SIG-M5 treated with dmso at 0.1 percent for 504 hours (cell line): ENCODE data around the gene HEXD.
"Not testable (repeated sequence)": the region's sequence is repeated elsewhere in the genome, so short reads cannot be mapped to it uniquely, and the experiment has no call there.

Experiments used
- DNase-seq: peaks from one replicate; lab custom pipeline; 2025; ENCODE audit not compliant: unreplicated experiment; lab: John Stamatoyannopoulos, UW

HEXD gene

GRCh38 chr17:82439829-82440365, 21.8 kb downstream of the HEXD start:
- DNase-seq: no peak

GRCh38 chr17:82440469-82440981, 22.4 kb downstream of the HEXD start:
- peak; percentile 18 for DNase-seq

- peak; percentile 14 for DNase-seq
Measured at GRCh38 chr17:82440991-82441627, 23.0 kb downstream of the HEXD start.

- DNase-seq: no peak
Measured at GRCh38 chr17:82441691-82442487, 23.7 kb downstream of the HEXD start.

- no peak for DNase-seq
Measured at GRCh38 chr17:82442643-82443464, 24.7 kb downstream of the HEXD start.

GRCh38 chr17:82443465-82444283, 25.5 kb downstream of the HEXD start:
- no peak for DNase-seq

GRCh38 chr17:82444284-82444893, 26.2 kb downstream of the HEXD start:
- DNase-seq: no peak

- DNase-seq: no peak
Measured at GRCh38 chr17:82444941-82445521, 26.9 kb downstream of the HEXD start.

- DNase-seq: no peak
Measured at GRCh38 chr17:82445542-82445941, 27.4 kb downstream of the HEXD start.

- no peak for DNase-seq
Measured at GRCh38 chr17:82446124-82446523, 28.0 kb downstream of the HEXD start.

GRCh38 chr17:82446649-82447048, 28.5 kb downstream of the HEXD start:
- DNase-seq: no peak

GRCh38 chr17:82447876-82448275, 29.7 kb downstream of the HEXD start:
- DNase-seq: no peak

- DNase-seq: peak; percentile 75
Measured at GRCh38 chr17:82449131-82449882, 31.2 kb downstream of the HEXD start.

GRCh38 chr17:82449883-82450356, 31.8 kb downstream of the HEXD start:
- no peak for DNase-seq

GRCh38 chr17:82450357-82451106, 32.4 kb downstream of the HEXD start, which contains the start of gene CYBC1:
TSS of gene CYBC1 (minus strand) at chr17:82450752. CDS start at chr17:82449254, 1,498 bp downstream.
- DNase-seq: peak; percentile 93

GRCh38 chr17:82452162-82452561, 34.0 kb downstream of the HEXD start:
- DNase-seq: no peak

GRCh38 chr17:82453151-82453550, 35.0 kb downstream of the HEXD start:
- DNase-seq: not testable (repeated sequence)

GRCh38 chr17:82453706-82454105, 35.6 kb downstream of the HEXD start:
- not testable (repeated sequence) for DNase-seq
